ENCODE results near the gene TIGAR. TPM values are rescaled to one million over a fixed set of nuclear protein-coding genes. Genes with fewer than 3 reads are reported as not detected.
A peak's percentile ranks its signal among the peaks of the same experiment; 100 is the strongest.

Gene TIGAR
- total and polyA plus RNA-seq, 2 donors (not counting 1 experiment from before 2014, with no cell fraction given) = 2.3 to 6.6 TPM

DNA sequence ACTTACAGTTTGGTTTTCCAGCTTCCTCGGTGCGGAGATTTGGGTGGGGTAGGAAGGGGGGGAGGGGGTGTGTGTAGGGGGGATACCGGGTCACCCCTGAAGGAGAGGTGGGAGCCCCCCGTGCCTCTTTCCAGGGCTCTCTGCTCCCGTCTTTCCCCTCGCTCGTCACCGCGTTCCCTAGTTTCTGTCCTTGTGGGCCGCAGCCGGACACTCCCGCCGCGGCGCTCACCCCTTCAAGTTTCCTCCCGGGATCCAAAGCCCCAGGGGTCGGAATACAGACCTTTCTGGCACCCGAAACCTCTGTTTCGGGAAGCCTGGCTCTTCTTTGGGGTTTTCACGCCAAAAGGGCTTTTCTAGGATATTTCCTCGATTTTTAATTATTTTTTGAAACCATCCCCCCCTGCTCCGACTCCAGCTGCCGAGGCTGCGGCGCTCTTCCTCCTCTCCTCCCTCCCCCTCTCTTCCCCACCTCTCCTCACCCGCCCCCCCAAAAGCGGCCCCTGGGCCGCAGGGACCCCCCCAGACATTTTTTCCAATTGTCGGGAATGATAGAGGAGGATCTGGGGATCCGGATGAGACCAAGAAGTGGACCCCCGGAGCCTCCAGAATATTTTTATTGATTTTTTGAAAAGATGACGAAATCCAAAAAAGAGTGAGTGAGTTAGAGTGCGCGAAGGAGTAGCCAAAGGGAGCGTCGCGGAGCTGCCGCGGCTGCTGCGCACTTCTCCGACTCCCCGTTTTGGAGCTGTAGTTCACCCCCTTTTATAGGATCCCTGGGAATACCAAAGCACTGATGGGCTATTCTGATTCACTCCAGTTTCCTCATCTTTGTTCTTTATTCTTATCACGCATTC is 45.8 kb upstream of the TIGAR start:
- Histone ChIP-seq H3K27me3 (replicated peaks in 1 of 4; ENCODE audit: control extremely low read depth in 1 of 4, control insufficient read depth in 3 of 4, insufficient read depth in 4 of 4, low read length in 3 of 4) (no peaks in the 10 kb centered on the region), H3K79me2 (ENCODE audit: control insufficient read depth, insufficient read depth, low read length) (peaks cover 51% of the 10 kb centered on the region), H3K27ac (ENCODE audit: low read length in 2 of 2) (peak overlapping the region; percentile 58 to 99), H4K20me1 (ENCODE audit: control insufficient read depth, insufficient read depth, low read length, poor library complexity, severe bottlenecking) (peaks cover 20% of the 10 kb centered on the region), H3K4me1 (ENCODE audit: control insufficient read depth in 2 of 2, insufficient read depth in 2 of 2, low read length in 2 of 2) (peaks cover 18 to 47% of the 10 kb centered on the region in 2 donors), H3K4me3 (ENCODE audit: control extremely low read depth in 1 of 5, extremely low read depth in 1 of 5, insufficient read depth in 1 of 5, low read depth in 2 of 5, low read length in 4 of 5) (peak overlapping the region; percentile 59 to 90 (median 82)), H3K9ac (ENCODE audit: low read length) (peak overlapping the region; percentile 91), H2AFZ (ENCODE audit: insufficient read depth, low read depth, low read length, poor library complexity, severe bottlenecking) (peak overlapping the region; percentile 74), H3K9me3 (ENCODE audit: control extremely low read depth in 1 of 3, control insufficient read depth in 2 of 3, insufficient read depth in 1 of 3, low read length in 2 of 3) (no peaks in the 10 kb centered on the region), H3K36me3 (replicated peaks in 1 of 2; ENCODE audit: control extremely low read depth in 1 of 2, control insufficient read depth in 1 of 2, extremely low read depth in 1 of 2, insufficient read depth in 2 of 2, low read length in 1 of 2) (peaks cover 2 to 33% of the 10 kb centered on the region in 2 experiments), H3K4me2 (replicated peaks; ENCODE audit: low read depth, low read length, poor library complexity, severe bottlenecking) (peak overlapping the region; percentile 79)
- no peaks in the 10 kb centered on the region for H3K9me3 Mint-ChIP-seq (ENCODE audit: insufficient read depth)
- H3K4me1 Mint-ChIP-seq = peaks cover 38% of the 10 kb centered on the region
- CTCF ChIA-PET = interaction anchor here (0.7 to 12.6 kb wide), 26 partner anchors 8 to 975 kb away, joined by 3 to 396 read pairs (median 16); partner anchors contain the start of gene PARP11
- DNase-seq = peak; percentile 49
- TF ChIP-seq, protein P1, sequence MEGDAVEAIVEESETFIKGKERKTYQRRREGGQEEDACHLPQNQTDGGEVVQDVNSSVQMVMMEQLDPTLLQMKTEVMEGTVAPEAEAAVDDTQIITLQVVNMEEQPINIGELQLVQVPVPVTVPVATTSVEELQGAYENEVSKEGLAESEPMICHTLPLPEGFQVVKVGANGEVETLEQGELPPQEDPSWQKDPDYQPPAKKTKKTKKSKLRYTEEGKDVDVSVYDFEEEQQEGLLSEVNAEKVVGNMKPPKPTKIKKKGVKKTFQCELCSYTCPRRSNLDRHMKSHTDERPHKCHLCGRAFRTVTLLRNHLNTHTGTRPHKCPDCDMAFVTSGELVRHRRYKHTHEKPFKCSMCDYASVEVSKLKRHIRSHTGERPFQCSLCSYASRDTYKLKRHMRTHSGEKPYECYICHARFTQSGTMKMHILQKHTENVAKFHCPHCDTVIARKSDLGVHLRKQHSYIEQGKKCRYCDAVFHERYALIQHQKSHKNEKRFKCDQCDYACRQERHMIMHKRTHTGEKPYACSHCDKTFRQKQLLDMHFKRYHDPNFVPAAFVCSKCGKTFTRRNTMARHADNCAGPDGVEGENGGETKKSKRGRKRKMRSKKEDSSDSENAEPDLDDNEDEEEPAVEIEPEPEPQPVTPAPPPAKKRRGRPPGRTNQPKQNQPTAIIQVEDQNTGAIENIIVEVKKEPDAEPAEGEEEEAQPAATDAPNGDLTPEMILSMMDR (IDR thresholded peaks at IDR 0.05) = no peak
- TF ChIP-seq EZH2 (IDR thresholded peaks at IDR 0.05; ENCODE audit: borderline replicate concordance, insufficient read depth, low read depth, low read length, poor library complexity, severe bottlenecking) = no peak
- intact Hi-C loops (cut with micrococcal nuclease) = loop anchor here (10.0 kb wide), 1 partner anchor 970 kb away; no protein-coding TSS in a partner anchor
- 1% methylated on average over 30 of the region's 43 CpGs for WGBS (ENCODE audit: insufficient coverage)
- POLR2A ChIA-PET = interaction anchor here (0.7 to 0.8 kb wide), 2 partner anchors 15 to 167 kb away, joined by 5 to 8 read pairs; no protein-coding TSS in a partner anchor
- peak overlapping the region; percentile 80 for H3K27ac Mint-ChIP-seq
- no peaks in the 10 kb centered on the region for H3K27me3 Mint-ChIP-seq
- no peak for ATAC-seq (ENCODE audit: low read depth)
- H3K4me3 Mint-ChIP-seq = peak overlapping the region; percentile 99
